GM19455 (cell line): Measurements from ENCODE around the gene NCEH1.
"Not testable (repeated sequence)": the region's sequence is repeated elsewhere in the genome, so short reads cannot be mapped to it uniquely, and the experiment has no call there.

Experiments used
- ATAC-seq: cut with Tn5 transposase; IDR thresholded peaks from one replicate; pipeline ENCODE4 v1.9.1; 2021; ENCODE audit not compliant: unreplicated experiment

NCEH1 gene

DNA sequence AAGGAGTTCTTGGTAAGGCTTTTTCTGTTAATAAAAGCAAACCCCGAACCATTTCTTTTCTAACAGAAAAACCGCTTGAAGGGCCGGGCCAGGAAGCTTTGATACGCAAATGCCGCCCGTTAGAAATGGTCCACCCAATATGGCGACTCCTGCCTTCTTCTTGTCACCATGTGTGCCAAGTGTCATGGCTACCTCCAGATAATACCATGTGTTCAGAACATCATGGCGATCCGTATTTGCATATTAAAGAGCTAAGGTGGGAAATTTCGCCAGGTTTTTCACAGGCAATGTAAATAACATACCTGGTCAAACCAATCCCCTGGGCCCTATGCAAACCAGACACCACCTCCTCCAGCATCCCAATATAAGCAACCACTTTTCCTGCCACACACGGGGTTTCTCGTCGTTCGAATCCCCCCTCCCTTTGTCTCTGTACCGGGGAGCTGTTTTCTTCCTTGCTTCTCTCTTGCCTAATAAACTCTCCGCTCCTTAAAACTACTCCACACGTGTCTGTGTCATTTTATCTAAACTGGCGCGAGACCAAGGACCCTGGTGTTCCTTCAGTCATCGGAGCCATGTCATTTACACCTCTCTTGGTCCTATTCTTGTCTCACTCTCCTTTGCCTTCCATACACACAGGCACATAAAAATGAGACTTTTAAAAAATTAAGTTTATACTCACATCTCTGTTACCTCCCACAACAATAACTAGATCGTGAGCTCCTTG lies 34.5 kb downstream of the NCEH1 start:
- ATAC-seq = no peak

DNA sequence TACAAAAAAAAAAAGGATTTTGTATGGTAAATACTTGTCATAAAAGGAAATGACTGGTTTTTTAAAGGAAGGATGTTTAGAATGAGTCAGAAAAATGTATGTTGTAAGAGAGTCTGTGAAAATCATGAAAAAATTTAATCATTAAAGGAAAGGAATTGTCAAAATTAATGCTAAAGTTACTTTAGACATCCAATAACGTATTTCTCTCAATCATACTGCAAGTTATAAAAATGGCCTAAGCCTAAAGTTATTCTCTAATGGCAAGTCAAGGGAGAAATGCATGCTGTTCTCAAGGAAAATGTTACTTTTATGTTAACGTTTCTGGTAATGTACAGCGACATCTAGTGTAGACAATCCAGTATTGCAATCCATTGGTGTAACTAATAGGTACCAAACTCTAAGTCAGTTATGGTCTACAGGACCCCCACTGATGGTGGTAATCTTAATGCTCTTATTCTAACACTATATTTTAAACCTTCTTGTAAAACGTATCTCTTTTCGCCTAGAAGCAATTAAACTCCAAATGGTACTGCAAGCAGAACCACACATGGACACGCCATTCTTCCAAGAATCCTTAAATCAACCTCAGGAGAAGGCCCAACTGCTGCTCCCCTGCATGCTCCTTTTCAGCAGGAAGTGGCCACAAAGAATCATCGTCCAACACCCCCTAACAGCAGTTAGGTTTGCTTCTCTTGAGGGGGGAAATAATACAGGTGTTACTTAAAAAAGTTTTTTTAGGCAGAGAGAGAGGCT lies 35.2 kb downstream of the NCEH1 start:
- ATAC-seq = no peak

DNA sequence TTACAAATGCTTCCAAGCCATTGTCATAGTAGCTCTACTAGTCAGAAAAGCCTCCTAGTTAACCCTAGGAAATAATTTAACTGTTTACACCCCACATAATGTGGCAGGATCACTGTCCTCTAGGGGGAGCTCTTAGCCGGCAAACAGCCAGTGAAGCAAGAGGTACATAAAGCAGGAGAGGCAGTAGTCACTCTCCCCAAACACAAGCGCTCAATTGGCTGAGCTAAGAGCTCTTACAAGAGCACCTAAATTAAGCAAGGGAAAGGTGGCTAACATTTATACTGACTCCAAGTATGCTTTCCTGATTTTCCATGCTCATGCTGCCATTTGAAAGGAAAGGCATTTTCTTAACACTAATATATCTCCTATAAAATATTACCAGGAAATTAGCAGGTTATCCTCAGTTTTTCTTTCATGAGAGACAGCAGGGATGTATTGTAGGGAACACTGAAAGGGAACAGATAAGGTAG lies 37.6 kb downstream of the NCEH1 start:
- ATAC-seq = peak; percentile 91

DNA sequence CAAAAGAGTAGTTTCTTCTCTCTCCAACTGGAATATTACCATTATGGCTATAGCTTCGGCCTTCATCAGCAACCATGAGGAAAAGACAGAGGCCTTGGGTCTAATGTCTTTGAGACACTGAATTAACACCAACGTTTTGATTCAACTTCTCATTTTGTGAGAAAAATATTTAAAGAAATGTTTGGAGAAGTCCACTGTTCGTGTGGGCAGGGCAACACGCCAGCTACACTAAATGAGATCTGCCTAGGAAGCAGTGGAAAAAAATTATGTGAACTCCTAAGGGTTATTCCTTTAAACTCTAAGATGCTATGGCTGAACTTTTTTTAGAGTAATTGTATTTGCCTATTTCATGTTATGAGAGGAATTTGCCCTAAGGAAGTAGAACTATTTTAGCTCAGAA lies 41.8 kb downstream of the NCEH1 start:
- no peak for ATAC-seq

DNA sequence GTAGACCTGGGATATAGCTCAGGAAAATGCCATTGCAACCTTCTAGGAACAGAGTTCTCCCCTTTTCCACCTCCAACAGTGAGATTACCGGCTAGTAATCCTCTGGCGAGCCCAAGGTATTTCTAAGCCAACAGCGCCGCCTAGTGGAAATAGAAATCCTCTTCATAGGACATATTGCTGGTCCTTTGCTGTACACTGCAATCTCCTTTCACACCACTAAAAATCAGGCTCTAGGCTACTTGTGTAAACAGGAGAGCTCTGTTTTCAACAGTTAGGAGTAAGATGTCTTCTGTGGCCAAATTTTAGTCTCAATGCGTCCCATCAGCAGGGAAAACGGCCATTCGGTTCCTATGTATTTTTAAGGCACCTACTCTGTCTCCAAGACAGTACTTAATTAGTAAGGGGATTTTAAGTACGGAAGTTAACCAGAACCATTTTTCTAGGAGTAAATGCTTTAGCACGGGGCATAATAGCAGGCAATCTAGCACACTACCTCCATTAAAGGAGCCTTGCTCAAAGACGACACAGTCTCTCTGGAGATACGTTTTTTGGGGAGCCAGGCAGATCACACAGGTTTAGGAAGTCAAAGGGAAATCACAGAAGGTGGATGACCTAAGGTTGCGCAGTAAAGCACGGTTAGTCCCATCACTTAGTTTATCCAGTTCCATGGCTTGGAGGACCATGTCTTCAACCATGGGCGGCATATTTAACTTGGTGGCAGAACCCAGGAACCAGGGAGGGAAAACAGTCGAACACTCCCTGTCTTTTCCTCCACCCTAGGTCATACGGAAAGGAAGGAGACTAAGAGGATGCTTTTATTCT lies 43.8 kb downstream of the NCEH1 start:
- peak; percentile 98 for ATAC-seq

DNA sequence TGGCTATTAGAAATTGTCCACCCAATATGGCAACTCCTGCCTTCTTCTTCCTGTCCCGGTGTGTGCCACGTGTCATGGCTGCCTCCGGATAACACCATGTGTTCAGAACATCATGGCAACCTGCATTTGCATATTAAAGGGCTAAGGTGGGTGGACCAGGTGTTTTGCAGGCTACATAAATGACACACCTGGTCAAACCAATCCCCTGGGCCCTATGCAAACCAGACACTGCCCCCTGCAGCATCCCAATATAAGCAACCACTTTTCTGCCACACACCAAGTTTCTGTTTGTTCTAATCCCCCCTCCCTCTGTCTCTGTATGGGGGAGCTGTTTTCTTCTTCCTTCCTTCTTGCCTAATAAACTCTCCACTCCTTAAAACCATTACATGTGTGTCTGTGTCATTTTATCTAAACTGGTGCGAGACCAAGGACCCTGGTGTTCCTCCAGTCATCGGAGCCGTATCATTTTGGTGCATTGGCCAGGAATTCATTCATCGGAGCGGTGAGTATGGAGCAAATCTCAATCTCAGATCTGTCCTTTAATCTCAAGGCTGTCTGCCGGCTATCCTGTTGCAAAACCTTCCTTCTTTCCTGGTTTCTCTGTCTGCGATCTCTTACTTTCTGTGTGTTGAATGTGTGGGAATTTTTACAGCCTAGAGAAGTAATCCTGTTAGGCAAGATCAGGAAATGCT lies 44.5 kb downstream of the NCEH1 start:
- ATAC-seq = no peak

DNA sequence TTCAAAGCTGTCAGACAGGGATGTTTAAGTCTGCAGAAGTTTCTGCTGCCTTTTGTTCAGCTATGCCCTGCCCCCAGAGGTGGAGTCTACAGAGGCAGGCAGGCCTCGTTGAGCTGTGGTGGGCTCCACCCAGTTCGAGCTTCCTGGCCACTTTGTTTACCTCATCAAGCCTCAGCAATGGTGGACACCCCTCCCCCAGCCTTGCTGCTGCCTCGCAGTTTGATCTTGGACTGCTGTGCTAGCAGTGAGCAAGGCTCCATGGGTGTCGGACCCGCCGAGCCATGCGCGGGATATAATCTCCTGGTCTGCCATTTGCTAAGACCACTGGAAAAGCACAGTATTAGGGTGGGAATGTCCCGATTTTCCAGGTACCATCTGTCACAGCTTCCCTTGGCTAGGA lies 45.4 kb downstream of the NCEH1 start:
- ATAC-seq = not testable (repeated sequence)

DNA sequence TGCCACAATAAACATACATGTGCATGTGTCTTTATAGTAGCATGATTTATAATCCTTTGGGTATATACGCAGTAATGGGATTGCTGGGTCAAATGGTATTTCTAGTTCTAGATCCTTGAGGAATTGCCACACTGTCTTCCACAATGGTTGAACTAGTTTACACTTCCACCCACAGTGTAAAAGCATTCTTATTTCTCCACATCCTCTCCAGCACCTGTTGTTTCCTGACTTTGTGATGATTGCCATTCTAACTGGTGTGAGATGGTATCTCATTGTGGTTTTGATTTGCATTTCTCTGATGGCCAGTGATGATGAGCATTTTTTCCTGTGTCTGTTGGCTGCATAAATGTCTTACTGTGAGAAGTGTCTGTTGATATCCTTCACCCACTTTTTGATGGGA lies 50.4 kb downstream of the NCEH1 start:
- not testable (repeated sequence) for ATAC-seq

DNA sequence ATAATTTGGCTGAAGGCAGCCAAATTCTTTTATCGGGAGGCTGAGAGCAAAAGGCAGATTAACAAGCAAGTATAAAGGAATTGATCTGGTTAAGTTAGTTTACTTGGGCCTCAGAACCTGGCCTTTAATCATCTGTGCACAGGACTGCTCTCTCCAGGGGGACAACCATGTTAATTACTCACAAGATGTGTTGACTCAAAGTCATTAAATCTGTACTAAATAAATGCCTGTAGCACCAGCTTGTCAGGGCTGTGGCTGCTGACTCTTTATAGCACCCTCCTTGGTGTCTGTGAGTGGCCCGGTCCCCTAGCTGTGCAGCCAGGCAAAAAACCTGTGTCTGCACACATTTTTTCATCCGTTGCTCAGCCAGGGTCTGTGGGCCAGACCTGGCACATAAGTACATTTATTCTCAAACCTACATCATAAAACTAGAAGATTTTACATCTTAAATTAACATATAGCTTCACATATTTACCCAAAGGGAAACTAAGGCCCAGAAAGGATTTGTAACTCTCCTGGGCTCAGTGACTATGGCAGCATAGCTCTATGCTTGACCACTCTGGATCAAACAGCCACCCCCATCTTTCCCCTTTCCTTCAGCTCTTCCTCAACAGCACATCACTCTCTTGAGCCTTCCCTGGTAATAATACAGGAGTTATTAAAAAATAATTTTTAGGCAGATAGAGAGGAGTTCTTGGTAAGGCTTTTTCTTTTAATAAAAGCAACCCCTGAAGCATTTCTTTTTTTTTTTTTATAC lies 51.4 kb downstream of the NCEH1 start:
- no peak for ATAC-seq

DNA sequence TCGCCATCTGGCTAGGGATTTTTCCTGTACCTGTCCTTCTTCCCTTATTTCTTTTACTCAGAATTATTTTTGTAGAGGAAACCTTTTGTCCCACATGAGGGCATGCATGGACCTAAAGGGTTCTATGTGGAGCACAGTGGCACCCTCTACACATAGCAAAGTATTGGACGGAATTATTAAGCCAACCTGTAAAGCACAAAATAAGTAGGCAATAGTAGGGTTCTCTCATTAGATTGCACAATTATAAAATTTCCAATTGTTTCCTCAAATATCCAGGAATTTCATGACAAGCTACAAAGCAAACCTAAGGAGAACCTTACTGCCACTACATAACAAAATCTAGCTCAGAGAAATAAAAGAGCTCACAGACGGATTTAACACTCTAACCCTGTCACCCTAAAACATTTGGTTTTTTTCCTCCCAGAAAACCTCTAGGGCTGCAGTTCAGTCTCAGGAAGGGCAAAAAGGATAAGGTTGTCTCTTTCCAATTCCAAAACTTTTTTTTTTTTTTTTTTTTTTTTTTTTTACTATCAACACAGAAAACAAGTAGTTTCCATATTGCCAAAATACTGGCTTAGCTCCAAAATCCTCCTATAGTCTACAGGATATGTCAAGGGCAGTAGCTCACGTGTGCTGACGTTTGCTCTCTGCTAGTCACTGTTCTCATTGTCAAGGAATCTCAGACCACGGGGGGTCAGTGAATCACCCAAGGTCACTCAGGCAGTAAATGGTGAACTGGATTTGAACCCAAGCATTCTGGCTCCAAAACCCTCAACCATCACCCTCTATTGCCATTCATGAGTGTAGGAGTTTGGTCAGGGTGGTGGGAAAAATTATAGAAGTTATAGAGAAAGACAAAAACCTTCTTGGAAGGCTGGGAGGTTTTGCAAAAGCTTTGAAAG lies 52.3 kb downstream of the NCEH1 start:
- no peak for ATAC-seq

DNA sequence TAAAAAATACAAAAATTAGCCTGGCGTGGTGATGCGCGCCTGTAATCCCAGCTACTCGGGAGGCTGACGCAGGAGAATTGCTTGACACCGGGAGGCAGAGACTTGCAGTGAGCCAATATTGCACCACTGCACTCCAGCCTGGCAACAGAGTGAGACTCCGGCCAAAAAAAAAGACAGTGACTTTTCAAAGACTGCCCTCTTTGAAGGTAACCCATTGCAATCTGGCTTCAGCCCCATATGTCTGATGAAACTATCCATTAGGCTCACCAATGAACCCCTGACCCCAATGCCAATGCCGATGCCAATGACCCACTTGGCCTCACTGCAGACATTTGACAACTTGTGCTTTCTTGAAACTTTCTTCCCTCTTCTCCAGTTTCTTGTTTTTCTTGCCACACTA lies 54.3 kb downstream of the NCEH1 start:
- no peak for ATAC-seq

DNA sequence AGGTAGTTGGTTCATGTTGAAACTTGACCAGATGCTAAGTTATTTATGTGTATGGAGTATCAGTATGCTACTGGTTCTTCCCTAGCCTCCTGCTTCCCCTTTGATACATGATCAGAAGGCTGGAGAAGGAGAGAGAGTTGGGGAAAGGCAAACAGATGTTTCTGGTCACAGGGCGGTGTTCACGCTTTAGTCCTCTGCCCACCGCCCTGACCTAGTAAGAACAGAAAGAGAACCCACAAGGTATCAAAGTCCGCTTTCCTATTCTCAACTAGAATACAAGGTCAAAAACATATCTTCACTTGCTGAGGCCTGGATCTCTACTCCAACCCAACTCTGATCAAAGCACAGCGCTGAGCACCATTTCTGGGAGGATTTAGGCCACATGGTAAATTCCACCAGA lies 55.5 kb downstream of the NCEH1 start:
- ATAC-seq = no peak

DNA sequence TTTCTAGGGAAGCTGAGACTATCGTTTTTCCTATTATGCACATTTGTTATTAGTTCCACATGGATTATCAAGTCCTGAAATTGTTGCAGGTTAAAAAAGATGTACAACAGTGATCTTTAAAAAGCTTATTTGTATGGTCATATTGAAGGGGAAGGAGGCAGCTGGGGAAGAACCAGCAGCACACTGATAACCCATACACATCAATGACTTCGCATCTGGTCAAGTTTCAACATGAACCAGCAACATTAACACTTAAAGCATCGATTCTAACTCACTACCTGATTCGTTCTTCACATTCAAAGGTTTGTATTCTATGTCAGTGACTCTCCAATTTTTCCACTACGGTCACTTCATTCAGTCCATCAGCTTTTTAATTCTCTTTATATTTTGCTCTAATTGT lies 56.4 kb downstream of the NCEH1 start:
- no peak for ATAC-seq

DNA sequence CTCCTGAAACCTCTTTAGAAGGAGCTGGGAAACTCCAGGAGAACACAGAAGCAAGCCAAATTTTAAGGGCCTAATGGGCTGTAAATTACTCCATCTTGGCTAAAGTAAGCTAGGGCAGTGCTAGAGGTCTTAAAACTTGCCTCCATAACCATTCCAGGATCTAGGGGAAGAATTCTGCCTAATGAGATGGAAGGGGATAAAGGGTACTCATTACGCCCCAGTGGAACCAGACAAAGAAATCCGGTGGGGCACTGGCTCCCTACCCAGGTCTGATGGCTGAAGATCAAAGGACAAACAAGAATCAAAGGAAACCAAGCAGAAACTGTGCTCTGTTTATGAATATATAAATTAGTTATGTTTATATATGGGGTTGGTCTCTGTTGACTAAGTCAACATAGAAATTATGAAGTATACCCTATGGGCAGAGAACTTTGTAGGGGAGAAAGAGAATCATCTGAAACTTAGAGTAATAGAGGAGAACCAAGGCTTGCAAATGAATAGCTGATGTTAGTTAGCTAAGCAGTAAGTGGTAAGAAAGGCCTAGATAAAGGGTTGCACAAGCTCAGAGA lies 57.8 kb downstream of the NCEH1 start:
- no peak for ATAC-seq

DNA sequence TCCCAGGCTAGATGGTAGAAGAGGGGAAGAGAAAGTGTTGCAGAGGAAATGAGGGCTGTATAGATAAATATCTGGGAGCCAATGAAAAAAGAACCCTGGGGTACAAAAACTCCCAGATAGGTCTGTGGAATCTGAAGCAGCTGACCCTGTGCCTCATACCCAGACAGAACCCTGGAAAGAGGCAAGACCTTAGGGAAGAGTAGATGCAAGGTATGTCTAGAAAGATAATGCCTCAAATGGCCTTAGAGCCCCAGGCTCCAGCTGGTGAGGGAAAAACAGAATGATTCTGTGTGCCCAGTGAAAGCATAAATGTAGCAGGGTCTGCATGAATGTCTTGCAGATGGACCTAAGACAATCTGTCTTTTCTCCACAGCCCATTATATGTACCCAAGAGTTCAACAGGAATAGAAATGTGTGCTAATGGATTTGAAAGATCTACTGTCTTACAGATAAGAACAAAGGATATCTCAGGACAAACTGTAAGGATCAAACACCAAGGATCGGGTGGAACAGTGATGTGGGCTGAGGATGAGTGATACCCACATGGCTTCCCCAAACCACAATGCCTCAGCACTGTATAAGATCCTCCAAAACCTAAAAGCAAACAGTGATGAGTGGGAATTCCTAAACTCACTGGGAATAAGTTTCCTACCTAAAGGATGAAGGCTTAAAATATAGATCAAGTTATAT lies 58.8 kb downstream of the NCEH1 start:
- no peak for ATAC-seq

DNA sequence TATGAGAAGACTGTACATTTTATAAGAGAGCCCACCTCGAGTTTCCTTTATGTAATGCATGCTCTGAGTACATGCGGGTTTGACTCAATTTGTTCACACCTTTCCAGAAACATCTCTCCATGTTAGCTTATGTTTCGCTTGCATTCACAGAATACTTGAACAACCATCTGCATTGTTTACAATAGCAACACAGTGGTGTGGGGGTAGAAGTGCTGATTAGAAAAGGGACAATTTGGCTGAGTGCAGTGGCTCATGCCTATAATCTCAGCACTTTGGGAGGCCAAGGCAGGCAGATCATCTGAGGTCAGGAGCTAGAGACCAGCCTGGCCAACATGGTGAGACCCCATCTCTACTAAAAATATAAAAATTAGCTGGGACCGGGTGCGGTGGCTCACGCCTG lies 60.9 kb downstream of the NCEH1 start:
- no peak for ATAC-seq

DNA sequence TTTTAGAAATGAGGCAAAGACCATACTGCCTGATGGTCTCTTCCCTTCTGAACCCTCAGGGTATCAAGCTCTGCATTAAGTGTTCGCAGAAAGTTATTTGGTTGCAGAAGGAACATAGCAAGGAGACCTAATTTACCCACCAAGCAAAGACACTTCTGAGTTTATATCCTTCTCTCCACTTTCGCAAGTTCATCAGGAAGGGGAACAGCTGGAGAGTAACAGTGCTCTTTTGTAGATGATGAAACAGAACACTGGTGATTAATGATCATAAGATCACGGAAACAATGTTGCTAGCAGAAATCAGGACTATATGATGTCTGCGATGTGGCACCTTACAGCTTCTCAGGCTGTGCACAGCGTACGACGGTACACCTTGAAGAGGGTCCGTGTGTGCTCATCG lies 62.1 kb downstream of the NCEH1 start:
- ATAC-seq = no peak

DNA sequence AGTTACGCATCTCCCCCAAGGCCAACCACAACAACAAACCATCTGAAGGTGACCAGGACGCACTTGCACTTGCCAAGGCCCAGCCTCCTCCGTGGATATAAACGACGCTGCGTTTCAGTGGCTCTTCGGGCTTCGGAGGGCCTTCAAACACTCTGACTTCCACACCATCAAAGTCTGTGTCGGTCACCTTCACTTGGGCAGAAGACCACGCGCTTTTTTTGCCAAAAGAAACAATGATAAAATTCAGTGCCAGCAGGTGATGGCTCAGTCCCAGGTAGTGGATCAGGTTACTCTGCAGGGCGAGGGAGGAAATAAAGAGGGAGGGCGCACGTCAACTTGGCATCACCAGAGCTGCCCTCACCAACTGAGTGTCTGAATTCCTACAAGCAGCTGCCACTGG lies 63.0 kb downstream of the NCEH1 start:
- ATAC-seq = no peak
